Parathyroid adenoma (tissue), 2 donors: Measurements from ENCODE around the gene HAPSTR1.

Experiments used
- H2AFZ ChIP-seq: fragments of 300-600 bp; sonication (generic); one replicate; pipeline ENCODE4 v1.7.0; 2017; ENCODE audit warnings: antibody characterized with exemption, mild to moderate bottlenecking
- H3K27ac ChIP-seq: fragments of 300-600 bp; sonication (generic); one replicate; pipeline ENCODE4 v1.7.0; 2017
- H3K27me3 ChIP-seq: fragments of 300-600 bp; sonication (generic); one replicate; pipeline ENCODE4 v1.7.0; 2017; ENCODE audit warnings: low read length; ENCODE audit not compliant: control insufficient read depth, insufficient read depth
- H3K36me3 ChIP-seq: fragments of 300-600 bp; sonication (generic); one replicate; pipeline ENCODE4 v1.7.0; 2017; ENCODE audit warnings: low read length; ENCODE audit not compliant: control insufficient read depth, insufficient read depth
- H3K4me1 ChIP-seq: fragments of 300-600 bp; sonication (generic); one replicate; pipeline ENCODE4 v1.7.0; 2017; ENCODE audit warnings: control low read depth
- H3K4me2 ChIP-seq: fragments of 300-600 bp; sonication (generic); one replicate; pipeline ENCODE4 v1.7.0; 2017; ENCODE audit warnings: low read length
- H3K4me3 ChIP-seq: fragments of 300-600 bp; sonication (generic); one replicate; pipeline ENCODE4 v1.7.0; 2017; ENCODE audit warnings: low read depth, low read length
- H3K79me2 ChIP-seq: fragments of 300-600 bp; sonication (generic); one replicate; pipeline ENCODE4 v1.7.0; 2017; ENCODE audit warnings: control low read depth
- H3K9ac ChIP-seq: fragments of 300-600 bp; sonication (generic); one replicate; pipeline ENCODE4 v1.7.0; 2017; ENCODE audit warnings: mild to moderate bottlenecking
- H3K9me3 ChIP-seq: fragments of 300-600 bp; sonication (generic); one replicate; pipeline ENCODE4 v1.7.0; 2017; ENCODE audit warnings: low read length; ENCODE audit not compliant: control insufficient read depth
- CTCF ChIP-seq: fragments of 300-600 bp; sonication (generic); IDR thresholded peaks from one replicate; pipeline ENCODE4 v1.7.0; 2017; ENCODE audit warnings: antibody characterized with exemption, mild to moderate bottlenecking
- donor health status: primary hyperparathyroidism.

The HAPSTR1 gene

DNA sequence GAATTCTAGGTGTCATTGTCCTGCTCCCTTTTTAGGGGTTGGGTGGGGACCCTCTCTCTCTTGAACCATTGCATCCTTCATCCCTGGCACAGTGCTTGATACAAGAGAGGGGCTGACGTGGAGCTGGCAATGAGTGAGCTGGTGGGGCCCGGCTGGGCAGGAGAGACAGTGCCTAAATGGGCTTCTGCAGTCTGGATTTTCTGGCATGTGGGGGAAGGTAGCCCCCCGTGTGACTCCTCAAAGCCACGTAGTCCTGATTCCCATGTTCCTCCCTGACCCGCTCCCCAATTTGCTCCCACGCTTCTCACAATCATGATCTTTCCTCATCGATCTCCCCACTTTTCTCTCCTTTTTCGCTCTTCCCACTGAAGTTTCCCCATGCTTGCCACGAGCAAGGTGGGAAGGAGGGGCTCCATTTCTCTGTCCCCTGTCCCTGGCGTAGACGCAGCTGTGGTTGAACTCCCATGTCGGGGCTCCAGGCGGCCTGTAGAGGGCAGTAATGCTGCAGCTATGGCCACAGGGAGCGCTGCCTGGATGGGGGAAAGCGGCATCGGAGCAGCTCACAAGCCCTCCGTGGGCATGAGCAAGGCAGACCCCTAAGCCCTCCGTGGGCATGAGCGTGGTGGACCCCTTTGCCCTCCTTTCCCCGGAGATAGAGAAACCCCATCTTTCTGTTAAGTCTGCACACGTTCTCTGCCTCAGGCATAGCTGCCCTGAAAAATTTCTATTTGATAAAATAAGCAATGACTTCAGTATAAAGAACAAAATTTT lies 47.5 kb downstream of the HAPSTR1 start:
- Histone ChIP-seq H3K9me3 (no peaks in the 10 kb centered on the region), H3K79me2 (peaks cover 4% of the 10 kb centered on the region), H3K27me3 (no peaks in the 10 kb centered on the region), H2AFZ (peak overlapping the region; percentile 14), H3K36me3 (no peaks in the 10 kb centered on the region), H3K9ac (no peak overlapping the region), H3K27ac (no peak overlapping the region), H3K4me1 (peaks cover 5% of the 10 kb centered on the region), H3K4me3 (no peak overlapping the region), H3K4me2 (no peak overlapping the region)
- peak; percentile 81 for TF ChIP-seq CTCF

GRCh38 chr16:9139965-9140364 lies 48.5 kb downstream of the HAPSTR1 start:
- Histone ChIP-seq H3K79me2 (peaks cover 4% of the 10 kb centered on the region), H3K27me3 (no peaks in the 10 kb centered on the region), H2AFZ (no peak overlapping the region), H3K36me3 (no peaks in the 10 kb centered on the region), H3K4me3 (no peak overlapping the region), H3K27ac (no peak overlapping the region), H3K4me1 (peaks cover 5% of the 10 kb centered on the region), H3K4me2 (no peak overlapping the region), H3K9me3 (no peaks in the 10 kb centered on the region), H3K9ac (no peak overlapping the region)
- TF ChIP-seq CTCF: no peak
